IPS DF 4.7 (cell line): ENCODE data around the gene GNA12.

Experiments used
- DNase-seq: peaks from one replicate; pipeline ENCODE4 v3.0.0-alpha.2; 2013; ENCODE audit warnings: low spot score; ENCODE audit errors: extremely low read depth

Gene GNA12

DNA sequence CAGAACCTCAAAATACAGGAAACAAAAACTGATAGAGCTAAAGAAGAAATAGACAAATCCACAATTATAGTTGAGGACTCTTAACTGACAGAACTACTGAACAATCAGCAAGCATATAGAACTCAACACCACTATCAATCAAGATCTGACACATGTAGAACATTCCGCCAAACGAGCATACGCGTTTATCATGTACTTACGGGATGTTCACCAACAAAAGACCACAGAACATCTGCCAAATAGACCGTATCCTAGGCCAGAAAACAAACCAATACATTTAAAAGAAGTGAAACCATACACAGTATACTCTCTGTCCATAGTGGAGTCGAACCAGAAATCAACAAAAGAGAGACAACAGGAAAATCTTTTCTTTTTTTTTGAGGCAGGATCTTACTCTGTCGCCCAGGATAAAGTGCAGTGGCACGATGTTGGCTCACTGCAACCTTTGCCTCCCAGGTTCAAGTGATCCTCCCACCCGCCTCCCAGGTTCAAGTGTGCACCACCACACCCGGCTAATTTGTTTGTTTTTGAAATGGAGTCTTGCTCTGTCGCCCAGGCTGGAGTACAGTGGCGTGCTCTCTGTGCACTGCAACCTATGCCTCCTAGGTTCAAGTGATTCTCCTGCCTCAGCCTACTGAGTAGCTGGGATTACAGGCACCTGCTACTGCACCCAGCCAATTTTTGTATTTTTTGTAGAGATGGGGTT lies 5.1 kb downstream of the GNA12 start:
- no peak for DNase-seq

- DNase-seq, result no peak
Observed at GRCh38 chr7:2838451-2838850, 5.7 kb downstream of the GNA12 start.

DNA sequence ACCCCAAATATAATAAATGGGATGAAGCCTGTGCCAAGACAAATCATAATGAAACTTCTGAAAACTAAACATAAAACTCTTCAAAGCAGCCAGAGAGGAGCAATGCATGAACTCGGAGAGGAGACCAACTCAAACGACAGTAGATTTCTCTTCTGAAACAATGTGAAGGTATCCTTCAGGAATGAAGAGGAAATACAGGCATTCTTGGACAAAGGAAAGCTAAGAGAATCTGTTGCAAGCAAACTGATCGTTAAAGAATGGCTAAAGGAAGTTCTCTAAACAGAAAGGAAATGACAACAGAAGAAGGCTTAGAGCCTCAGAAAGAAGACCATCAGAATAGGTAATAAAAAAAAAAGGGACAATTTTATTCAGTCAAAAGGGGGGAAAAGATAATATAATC lies 6.6 kb downstream of the GNA12 start:
- no peak for DNase-seq

DNA sequence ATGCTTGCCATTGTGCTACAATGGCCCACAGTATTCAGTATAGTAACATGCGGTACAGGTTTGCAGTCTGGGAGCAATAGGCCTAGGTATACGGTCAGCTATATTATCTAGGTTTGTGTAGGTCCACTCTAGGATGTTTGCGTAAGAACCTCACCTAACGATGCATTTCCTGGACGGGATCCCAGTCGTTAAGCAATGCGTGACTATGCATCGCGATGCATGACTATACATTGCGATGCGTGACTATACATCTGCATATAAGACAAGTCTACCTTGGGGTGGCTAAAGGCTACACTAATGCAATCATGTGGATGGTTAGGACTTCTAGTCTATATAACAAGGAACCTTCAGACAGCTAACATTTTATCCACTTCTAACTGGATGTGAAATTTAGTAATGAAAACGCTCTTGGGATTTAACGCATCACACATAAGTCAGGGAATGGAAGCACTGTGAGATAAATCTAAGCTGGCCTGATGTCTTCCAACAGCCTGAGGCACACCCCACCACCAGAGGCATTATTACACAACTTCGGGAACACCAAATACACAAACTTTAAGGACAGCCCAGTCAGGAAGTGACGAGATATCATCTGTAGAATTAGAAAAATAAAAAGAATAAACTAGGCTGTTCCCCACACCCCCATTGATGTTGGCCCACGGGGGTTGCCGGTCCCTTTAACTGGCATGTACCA lies 9.2 kb downstream of the GNA12 start:
- no peak for DNase-seq

- no peak for DNase-seq
Observed at GRCh38 chr7:2833083-2833910, 10.8 kb downstream of the GNA12 start.

GRCh38 chr7:2832461-2832860 lies 11.6 kb downstream of the GNA12 start:
- DNase-seq, result no peak

DNA sequence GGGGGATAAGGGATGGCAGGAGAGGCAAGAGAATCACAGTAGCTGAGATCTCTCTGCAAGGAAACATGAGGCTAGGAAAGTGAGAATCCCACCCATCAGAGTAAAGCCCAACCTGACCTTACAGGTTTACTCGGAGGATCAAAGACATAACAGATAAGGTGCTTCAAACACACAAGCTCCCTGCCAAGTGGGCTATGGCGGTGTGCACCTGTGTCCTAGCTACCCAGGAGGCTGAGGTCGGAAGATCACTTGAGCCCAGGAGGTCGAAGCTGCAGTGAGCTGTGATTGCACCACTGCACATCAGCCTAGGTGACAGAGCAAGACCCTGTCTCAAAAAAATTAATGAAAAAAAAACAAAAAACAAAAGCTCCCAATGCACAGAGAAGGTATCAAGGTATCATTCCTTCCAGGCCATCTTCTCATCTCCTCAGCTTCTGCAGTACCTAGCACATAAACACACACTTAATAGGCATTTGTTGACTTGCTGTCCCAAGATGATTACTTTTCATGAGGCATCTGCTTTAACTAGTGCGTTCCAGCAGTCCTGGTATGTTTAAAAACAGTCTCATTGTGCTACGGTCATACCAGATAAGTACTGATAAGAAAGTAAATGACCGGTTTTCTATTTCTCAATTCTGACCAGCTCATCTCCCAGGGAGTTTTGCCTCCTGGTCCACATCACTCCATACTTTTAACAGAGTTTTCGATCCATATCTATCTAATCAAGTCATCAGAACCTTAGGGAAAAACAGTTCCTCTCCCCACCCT lies 13.3 kb downstream of the GNA12 start:
- no peak for DNase-seq

GRCh38 chr7:2829040-2829439 lies 15.1 kb downstream of the GNA12 start:
- no peak for DNase-seq

- no peak for DNase-seq
Observed at GRCh38 chr7:2826771-2827170, 17.3 kb downstream of the GNA12 start.

DNA sequence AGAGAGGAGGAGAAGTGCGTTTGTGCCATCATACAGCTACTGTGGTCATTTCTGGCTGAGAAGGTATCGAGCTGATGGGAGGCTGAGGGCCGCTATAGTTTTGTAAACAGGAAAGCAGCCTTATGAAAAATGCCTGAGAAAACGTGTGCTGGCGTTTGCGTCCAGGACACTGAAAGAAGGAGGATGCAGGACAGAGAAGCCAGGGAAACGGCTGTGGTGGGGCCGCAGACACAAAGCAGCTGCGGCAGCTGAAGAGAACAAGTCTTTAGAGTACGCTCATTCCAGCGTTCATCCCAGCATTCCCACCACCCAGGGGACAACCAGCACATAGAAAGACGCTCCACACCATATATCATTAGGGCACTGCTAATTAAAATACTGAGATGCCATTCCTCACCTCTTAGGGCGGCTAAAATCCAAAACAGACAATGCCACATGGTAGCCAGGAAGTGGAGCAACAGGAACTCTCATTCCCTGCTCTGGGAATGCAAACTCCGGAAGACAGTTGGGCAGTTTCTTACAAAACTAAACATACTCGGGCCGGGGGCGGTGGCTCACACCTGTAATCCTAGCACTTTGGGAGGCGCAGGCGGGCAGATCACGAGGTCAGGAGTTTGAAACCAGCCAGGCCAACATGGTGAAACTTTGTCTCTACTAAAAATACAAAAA lies 18.4 kb downstream of the GNA12 start:
- no peak for DNase-seq

DNA sequence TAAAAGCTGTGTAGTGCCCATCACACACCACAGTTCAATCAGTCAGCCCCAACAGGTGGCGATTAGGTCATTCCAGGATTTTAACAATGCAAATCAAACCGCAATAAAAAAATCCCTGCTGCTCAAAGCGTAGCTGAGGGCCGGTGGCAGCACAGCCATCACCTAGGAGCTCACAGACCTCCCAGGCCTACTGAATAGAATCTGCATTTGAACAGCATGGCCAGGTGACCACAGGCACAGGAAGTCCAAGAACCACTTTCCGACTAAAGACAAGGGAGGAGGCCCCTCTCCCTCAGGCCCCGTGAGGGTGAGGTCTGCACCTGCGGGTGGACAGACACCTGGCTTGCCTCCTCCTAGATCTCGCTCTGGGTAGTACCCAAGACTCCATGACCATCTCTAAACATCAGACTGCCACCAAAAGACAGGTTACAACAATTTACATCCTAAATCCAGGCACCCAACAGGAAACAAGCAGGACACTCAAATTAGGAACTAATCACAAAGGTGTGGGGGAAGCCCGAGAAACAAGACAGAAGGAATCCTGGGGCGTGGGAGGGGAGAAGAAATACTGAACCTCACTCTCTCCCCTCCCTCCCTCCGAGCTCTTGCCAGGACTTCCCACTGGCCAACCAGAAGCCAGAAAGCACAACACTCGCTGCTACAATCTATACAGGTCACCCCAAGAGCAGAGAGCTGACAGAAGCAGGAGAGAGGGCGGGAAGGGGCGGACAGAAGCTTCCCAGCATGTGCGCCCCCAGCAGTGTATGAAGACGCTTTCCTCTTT lies 19.2 kb downstream of the GNA12 start:
- no peak for DNase-seq

- DNase-seq, result no peak
Observed at GRCh38 chr7:2824026-2824677, 20.0 kb downstream of the GNA12 start.

GRCh38 chr7:2823130-2823529 lies 21.0 kb downstream of the GNA12 start:
- no peak for DNase-seq

GRCh38 chr7:2821842-2822507 lies 22.1 kb downstream of the GNA12 start:
- DNase-seq, result no peak

GRCh38 chr7:2821161-2821841 lies 22.8 kb downstream of the GNA12 start:
- no peak for DNase-seq

DNA sequence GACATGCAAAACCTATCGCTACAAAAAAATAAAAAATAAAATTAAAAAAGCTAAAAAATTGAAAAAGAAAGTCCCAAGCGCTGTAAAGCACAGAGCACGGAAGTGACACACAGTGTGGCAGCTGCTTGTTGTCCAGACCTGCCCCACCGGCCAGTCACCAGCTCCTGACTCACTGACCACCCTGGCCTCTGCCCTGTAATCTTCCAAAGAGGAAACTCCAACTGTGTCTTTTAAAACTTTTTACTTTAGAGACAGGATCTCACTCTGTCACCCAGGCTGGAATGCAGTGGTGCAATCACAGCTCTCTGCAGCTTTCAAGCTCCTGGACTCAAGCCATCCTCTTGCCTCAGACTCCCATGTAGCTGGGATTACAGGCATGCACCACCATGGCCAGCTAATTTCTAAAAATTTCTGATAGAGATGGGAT lies 23.6 kb downstream of the GNA12 start:
- DNase-seq, result no peak

DNA sequence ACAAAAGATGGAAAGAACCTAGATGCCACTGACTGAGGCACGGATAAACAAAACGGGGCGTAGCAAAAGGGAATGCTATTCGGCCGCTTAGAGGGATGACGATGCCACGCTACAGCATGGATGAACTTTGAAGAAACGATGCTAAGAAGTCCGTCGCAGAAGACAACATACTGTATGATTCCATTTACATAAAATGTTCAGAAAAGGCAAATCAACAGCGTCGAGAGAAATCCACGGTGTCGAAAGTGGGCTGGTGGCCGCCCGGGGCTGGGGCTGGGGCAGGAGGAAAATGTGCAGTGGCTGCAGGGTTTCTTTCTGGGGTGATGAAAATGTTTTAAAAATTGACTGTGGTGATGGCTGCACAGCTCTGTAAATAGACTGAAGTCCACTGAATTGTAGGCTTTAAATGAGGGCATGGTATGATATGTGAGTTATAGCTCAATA lies 24.1 kb downstream of the GNA12 start:
- DNase-seq, result no peak

GRCh38 chr7:2819161-2819953 lies 24.8 kb downstream of the GNA12 start:
- DNase-seq, result no peak
